Heart left ventricle (tissue), 13 donors: ENCODE measurements around the gene ABR.

Experiments used
- POLR2A ChIP-seq, 2 donors: fragments of 450-650 bp; IDR thresholded peaks; one replicate each; pipeline ENCODE4 v1.6.1; 2017; ENCODE audit warnings: antibody characterized with exemption in 2 of 2, mild to moderate bottlenecking in 2 of 2, moderate library complexity in 2 of 2
- TF ChIP-seq, protein P1 (sequence below), 12 donors: fragments of 200-600 bp; sonication (generic) in 4 of 12; IDR thresholded peaks; one replicate each; pipeline versions ENCODE4 v1.5.0 to v1.8.0; 2018 to 2022; ENCODE audit warnings: antibody characterized with exemption in 12 of 12, mild to moderate bottlenecking in 5 of 12
- donor health status: ischemic (EF 13 %, LVEDD 7.1; RV severe dilation, severe dysfunction).
- donor health status: DM: no; HTN: yes; CAD: no.
- donor health status: DM: no; HTN: no; CAD: no.
- donor health status: ischemic (EF 25% LVEDD 6.9; RV normal size, moderate dysfunction).
- donor health status: ischemic (EF 25% LVEDD 5.7; RV mildly dilated, moderate dysfunction).
- donor health status: ischemic (EF 35%, LVEDD 5.7; RV mildly dilated, moderate dysfunction).
- donor health status: nonischemic (EF 11% LVEDD 7.7; RV severe dilation, severe dysfunction).
- donor health status: DM: yes; HTN: yes; CAD: no.
- donor health status: PGD.
- donor health status: ischemic (EF 29% LVEDD 5.4; RV normal size, mild dysfunction).
- donor health status: nonischemic (EF 23%, LVEDD 6.1; RV moderate dilation, normal function).

DNA sequence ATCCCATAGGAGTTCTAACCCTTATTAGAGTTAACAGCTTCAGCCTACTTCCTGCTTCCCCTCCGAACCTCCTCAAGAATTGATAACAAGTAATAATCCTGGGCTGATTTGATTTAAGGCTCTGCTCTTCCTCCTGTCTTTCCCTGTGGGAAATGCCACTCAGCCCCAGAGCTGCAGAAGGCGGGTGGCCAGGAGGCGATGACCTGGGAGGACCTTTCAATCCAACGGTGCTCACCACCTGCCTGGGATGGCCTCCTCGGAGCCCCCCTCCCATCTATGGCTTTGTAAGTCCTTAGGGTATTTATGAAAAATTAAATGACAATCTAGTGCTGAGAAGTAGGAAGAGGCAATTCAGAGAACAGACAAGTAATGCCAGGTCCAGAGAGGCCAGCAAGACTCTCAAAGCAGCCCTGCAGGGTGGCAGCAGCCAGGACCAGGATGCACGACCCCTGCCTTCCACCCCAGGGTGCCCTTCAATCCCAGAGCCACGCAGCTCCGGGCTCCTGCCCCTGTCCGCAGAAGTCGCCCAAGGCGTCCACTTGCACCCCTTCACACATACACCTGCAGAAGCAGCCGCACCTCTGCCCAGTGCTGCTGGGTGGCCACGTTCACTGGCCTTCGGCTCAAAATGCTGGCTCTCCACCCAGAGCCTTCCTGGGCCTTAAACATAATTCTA lies 34.3 kb downstream of the ABR start:
- no peak for TF ChIP-seq POLR2A (IDR thresholded peaks at IDR 0.05)
- TF ChIP-seq, protein P1, sequence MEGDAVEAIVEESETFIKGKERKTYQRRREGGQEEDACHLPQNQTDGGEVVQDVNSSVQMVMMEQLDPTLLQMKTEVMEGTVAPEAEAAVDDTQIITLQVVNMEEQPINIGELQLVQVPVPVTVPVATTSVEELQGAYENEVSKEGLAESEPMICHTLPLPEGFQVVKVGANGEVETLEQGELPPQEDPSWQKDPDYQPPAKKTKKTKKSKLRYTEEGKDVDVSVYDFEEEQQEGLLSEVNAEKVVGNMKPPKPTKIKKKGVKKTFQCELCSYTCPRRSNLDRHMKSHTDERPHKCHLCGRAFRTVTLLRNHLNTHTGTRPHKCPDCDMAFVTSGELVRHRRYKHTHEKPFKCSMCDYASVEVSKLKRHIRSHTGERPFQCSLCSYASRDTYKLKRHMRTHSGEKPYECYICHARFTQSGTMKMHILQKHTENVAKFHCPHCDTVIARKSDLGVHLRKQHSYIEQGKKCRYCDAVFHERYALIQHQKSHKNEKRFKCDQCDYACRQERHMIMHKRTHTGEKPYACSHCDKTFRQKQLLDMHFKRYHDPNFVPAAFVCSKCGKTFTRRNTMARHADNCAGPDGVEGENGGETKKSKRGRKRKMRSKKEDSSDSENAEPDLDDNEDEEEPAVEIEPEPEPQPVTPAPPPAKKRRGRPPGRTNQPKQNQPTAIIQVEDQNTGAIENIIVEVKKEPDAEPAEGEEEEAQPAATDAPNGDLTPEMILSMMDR (IDR thresholded peaks at IDR 0.05) = no peak
